Stimulated activated naive CD8-positive, alpha-beta T cell treated with anti-CD3 and anti-CD28 coated beads, Interleukin-15, Interleukin-2, amounts not matched to agents 100 ng/mL and 50 ng/mL, for 24 hours (primary cell): ENCODE results near the gene ARHGAP29.

ENCODE experiments used
- H3K27ac Mint-ChIP-seq: one replicate; pipeline ENCODE4 v1.8.0; 2021; ENCODE audit warnings: mild to moderate bottlenecking, mixed read lengths
- H3K27me3 Mint-ChIP-seq: one replicate; pipeline ENCODE4 v1.8.0; 2021; ENCODE audit warnings: mixed read lengths
- H3K36me3 Mint-ChIP-seq: one replicate; pipeline ENCODE4 v1.8.0; 2021; ENCODE audit warnings: low read depth, mixed read lengths
- H3K4me1 Mint-ChIP-seq: one replicate; pipeline ENCODE4 v1.8.0; 2021; ENCODE audit warnings: low read depth, mixed read lengths
- H3K4me3 Mint-ChIP-seq: one replicate; pipeline ENCODE4 v1.8.0; 2021; ENCODE audit warnings: mild to moderate bottlenecking, mixed read lengths
- H3K9me3 Mint-ChIP-seq: one replicate; pipeline ENCODE4 v1.8.0; 2021; ENCODE audit warnings: mixed read lengths

Gene ARHGAP29

DNA sequence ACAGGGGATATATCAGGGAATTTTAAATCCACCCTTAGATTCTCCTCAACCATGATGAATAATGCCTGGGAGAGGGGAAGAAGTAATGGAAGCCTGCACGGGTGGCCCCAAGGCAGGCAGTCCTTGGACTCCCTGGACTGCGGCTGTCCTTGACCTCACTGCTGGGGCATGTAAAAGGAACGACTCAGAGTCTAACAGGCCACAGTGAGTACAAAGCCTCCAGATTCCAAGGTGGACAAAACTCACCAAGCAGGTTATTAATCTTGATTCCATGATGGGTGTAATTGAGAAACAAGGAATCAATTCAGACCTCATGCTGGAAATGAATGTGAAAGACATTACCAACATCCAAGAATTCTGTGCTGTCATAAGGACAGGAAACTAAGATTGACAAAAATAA is 13.0 kb upstream of the ARHGAP29 start:
- Mint-ChIP-seq H3K27ac (no peak overlapping the region), H3K27me3 (peaks cover 65% of the 10 kb centered on the region), H3K9me3 (no peaks in the 10 kb centered on the region)

DNA sequence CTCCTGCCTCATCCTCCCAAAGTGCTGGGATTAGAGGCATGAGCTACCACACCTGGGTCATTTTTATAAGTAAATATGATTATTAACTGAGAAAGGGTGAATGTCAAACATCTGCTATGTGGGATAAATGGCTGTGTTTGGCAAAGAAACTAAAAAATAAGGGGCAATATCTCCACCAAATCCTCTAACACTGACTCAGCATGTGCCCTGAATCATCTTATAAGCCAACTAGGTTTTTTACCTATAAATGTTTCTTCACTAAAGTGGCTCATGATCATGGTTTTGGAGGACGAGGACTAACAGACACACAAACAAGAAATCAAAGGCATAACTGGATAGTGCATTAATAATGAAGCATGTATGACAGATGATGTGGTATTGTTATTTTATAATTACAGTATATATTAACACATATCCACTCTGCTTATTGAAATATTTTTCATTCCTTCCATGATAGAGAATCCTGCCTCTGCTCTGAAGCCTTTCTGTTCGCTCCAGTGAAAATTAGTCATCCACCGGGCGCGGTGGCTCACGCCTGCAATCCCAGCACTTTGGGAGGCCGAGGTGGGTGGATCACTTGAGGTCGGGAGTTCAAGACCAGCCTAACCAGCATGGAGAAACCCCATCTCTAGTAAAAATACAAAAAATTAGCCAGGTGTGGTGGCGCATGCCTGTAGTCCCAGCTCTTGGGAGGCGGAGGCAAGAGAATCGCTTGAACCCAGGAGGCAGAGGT is 11.7 kb upstream of the ARHGAP29 start:
- Mint-ChIP-seq H3K27ac (no peak overlapping the region), H3K4me3 (no peak overlapping the region), H3K27me3 (peaks cover 65% of the 10 kb centered on the region)

More for the DNA sequence above, 13.0 kb upstream of the ARHGAP29 start:
- Mint-ChIP-seq H3K4me3 (no peak overlapping the region), H3K4me1 (peaks cover 12% of the 10 kb centered on the region), H3K36me3 (no peaks in the 10 kb centered on the region)

DNA sequence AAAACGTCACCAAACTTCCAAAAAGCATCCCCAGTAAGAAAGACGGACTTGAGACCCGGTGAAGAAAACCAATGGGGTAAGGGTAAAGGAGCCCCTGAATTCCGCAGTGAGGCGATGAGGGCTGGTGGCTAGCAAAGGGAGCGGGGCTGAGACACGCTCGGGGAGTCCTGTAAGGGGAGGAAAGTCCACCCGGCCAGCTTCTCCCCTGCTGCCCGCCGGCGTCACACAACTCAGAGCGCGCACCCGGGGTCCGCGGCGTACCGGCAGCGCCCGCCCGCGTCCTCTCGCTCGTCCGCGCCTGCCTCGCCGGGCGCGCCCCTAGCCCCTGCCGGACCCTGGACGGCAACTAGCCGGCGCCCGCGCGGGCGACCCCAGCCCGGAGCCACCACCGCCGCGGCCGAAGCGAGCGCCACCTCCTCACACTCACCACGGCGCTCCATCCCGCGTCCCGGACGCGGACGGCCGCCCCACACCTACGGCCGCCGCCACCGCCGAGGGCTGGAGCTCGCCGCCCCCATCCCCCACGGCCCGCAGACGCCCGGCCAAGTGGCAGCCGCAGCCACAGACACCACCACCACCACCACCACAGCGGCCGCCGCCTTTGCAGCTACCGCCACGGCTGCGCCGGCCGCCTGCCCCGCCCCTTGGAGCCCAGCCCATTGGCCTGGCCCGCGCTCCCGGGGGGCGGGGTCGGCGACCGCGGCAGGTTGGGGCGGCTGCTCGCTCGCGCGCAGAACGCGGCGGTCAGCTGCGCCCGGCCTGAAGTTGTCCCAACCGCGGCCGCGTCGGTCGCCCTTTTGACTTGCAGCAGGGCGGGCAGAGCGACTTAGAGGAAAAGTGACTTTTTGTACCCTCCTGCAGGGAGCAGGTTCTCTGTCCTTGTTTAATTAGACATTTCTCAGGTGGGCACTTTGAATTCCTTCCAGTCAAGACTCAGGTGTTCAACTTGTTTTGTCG is 10.0 kb upstream of the ARHGAP29 start:
- H3K27me3 Mint-ChIP-seq: peaks cover 80% of the 10 kb centered on the region
- H3K27ac Mint-ChIP-seq: no peak overlapping the region
- peaks cover 9% of the 10 kb centered on the region for H3K9me3 Mint-ChIP-seq
- H3K36me3 Mint-ChIP-seq: no peaks in the 10 kb centered on the region
- H3K4me1 Mint-ChIP-seq: peaks cover 12% of the 10 kb centered on the region
- H3K4me3 Mint-ChIP-seq: peak overlapping the region; percentile 76

More for the DNA sequence above, 11.7 kb upstream of the ARHGAP29 start:
- Mint-ChIP-seq H3K9me3 (no peaks in the 10 kb centered on the region), H3K36me3 (no peaks in the 10 kb centered on the region), H3K4me1 (peaks cover 12% of the 10 kb centered on the region)

DNA sequence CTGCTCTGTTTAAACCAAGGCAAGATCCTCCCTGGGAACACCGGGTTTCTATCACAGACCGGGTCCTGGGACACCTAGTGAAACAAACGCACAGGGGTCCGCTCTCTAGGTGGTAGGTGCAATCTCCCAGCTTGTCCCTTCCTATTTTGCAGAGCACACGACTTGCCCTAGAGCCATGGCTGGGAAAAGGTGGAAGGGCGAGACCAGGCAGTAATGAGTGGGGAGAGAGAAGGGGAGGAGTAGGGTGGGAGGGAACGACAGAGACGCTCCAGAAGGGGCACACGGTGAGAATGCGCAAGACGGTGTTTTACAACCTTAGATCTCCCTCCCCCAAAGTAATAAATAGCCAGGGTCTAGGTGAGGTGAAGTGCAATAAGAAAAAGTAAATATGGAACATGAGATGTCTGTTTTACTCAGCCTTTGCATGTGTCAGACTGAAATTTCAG is 9.3 kb upstream of the ARHGAP29 start:
- Mint-ChIP-seq H3K4me1 (peaks cover 12% of the 10 kb centered on the region), H3K4me3 (peak overlapping the region; percentile 76), H3K9me3 (peaks cover 9% of the 10 kb centered on the region), H3K27ac (no peak overlapping the region), H3K36me3 (no peaks in the 10 kb centered on the region), H3K27me3 (peaks cover 86% of the 10 kb centered on the region)

GRCh38 chr1:94245747-94246438 is 8.5 kb upstream of the ARHGAP29 start:
- Mint-ChIP-seq H3K4me3 (no peak overlapping the region), H3K27ac (no peak overlapping the region), H3K9me3 (peaks cover 9% of the 10 kb centered on the region), H3K36me3 (no peaks in the 10 kb centered on the region), H3K4me1 (peaks cover 12% of the 10 kb centered on the region), H3K27me3 (peaks cover 87% of the 10 kb centered on the region)

GRCh38 chr1:94244816-94245215 is 7.4 kb upstream of the ARHGAP29 start:
- Mint-ChIP-seq H3K36me3 (no peaks in the 10 kb centered on the region), H3K27ac (no peak overlapping the region), H3K9me3 (peaks cover 9% of the 10 kb centered on the region), H3K27me3 (peaks cover 85% of the 10 kb centered on the region), H3K4me1 (peaks cover 12% of the 10 kb centered on the region), H3K4me3 (no peak overlapping the region)

DNA sequence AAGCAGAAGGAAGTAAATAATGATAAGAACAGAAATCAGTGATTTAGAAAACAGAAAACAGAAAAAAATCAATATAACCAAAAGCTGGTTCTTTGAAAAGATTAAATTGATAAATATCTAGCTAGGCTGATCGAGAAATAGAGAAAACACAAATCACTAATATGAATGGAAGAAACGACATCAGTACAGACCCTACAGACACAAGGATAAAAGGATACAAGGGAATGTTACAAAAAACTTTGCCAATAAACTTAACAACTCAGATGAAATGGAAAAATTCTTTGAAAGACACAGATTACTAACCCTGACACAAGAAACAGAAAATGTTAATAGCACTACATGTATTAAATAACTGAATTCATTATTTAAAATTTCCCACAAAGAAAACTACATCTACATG is 6.3 kb upstream of the ARHGAP29 start:
- H3K27me3 Mint-ChIP-seq: peaks cover 88% of the 10 kb centered on the region
- H3K27ac Mint-ChIP-seq: no peak overlapping the region
- peaks cover 12% of the 10 kb centered on the region for H3K4me1 Mint-ChIP-seq
- H3K9me3 Mint-ChIP-seq: peaks cover 9% of the 10 kb centered on the region
- H3K4me3 Mint-ChIP-seq: no peak overlapping the region
- no peaks in the 10 kb centered on the region for H3K36me3 Mint-ChIP-seq

DNA sequence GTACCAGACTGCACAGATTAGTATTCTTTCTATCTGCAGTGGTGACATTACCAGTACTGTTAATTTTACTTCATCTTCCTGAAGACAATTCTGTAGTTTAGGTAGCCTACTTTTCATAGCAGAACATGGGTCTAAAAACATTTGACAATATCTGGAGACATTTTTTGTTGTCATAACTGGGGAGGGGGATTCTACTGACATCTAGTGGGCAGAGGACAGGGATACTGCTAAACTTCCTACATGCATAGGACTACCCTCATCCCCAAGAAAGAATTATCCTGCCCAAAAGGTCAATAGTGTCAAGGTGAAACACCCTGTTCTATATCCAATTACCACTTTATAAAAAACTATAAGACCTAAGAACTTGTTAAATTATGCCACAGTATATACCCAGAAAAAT is 3.4 kb upstream of the ARHGAP29 start:
- Mint-ChIP-seq H3K27ac (no peak overlapping the region), H3K4me1 (peaks cover 10% of the 10 kb centered on the region), H3K36me3 (no peaks in the 10 kb centered on the region), H3K27me3 (peaks cover 87% of the 10 kb centered on the region), H3K9me3 (peaks cover 9% of the 10 kb centered on the region), H3K4me3 (no peak overlapping the region)

DNA sequence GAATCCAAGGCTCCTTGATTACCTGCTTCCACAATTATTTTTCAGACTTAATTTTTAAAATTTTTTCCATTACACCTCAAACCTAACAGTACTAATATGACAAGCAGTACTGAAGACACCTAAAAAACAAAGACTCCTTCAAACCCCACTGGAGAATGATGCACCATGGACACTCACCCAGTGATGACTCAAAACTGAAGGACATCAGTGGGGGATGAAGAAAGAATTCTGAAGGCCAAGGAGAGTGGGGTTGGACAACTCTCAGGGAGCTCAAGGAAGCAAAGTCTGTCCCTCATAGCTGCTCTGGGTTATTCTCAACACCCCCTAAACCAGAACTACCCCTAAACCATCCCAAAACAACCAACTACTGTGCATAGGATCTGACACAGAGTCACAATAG is 2.4 kb upstream of the ARHGAP29 start:
- peaks cover 10% of the 10 kb centered on the region for H3K4me1 Mint-ChIP-seq
- H3K36me3 Mint-ChIP-seq: no peaks in the 10 kb centered on the region
- H3K9me3 Mint-ChIP-seq: peaks cover 9% of the 10 kb centered on the region
- no peak overlapping the region for H3K27ac Mint-ChIP-seq
- H3K4me3 Mint-ChIP-seq: no peak overlapping the region
- H3K27me3 Mint-ChIP-seq: peaks cover 87% of the 10 kb centered on the region

DNA sequence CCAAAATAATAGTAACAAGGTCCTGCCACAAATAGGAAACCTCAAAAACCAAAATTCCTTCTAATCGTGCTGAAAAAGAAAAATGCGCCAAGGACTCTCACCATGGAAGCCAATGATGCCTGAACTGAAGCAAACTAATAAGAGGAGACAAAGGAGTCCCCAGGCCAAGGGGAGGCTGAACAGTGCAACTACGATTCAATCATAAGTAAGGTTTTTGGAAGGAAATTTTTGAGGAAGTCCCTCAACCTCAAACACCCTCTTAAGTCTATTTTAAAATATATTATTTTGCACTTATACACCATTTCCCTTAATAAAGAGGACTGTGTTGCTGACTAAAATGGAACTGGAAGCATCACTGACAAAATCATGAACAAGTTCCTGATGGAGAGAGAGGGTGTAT is 1.7 kb upstream of the ARHGAP29 start:
- Mint-ChIP-seq H3K36me3 (no peaks in the 10 kb centered on the region), H3K4me1 (peaks cover 10% of the 10 kb centered on the region), H3K27ac (no peak overlapping the region), H3K27me3 (peaks cover 85% of the 10 kb centered on the region), H3K9me3 (peaks cover 9% of the 10 kb centered on the region), H3K4me3 (no peak overlapping the region)

DNA sequence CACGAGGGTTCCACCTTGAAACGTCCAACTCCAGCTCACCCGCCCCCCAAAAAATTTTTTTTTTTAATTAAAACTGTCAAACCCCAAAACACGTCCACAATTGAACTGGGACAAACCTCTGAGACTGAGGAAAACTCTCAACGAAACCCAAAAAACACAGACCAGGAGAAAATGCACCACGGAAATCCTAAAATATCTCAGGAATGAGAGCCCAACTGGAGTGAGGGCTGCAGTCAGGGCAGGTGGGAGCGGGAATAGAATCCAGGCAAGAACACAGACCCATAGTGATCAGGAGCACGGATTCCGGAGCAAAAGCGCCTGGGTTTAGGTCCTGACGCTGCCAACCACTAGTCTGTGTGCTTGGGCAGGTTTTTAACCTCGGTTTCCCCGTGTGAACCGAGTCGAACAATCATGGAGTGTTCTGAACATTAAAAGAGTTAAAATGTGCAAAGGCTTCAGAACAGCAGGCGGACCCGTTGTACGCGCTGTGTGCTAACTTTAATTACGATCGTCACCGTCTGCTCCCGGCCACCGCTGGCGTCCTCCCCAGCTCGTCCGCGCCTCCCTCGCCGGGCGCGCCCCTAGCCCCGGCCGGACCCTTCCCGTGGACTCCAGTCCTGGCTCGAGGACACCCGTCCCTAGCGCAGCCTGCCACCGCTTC is 624 bp downstream of the ARHGAP29 start:
- no peaks in the 10 kb centered on the region for H3K36me3 Mint-ChIP-seq
- peaks cover 10% of the 10 kb centered on the region for H3K4me1 Mint-ChIP-seq
- H3K9me3 Mint-ChIP-seq: no peaks in the 10 kb centered on the region
- H3K27ac Mint-ChIP-seq: no peak overlapping the region
- H3K4me3 Mint-ChIP-seq: peak overlapping the region; percentile 55
- H3K27me3 Mint-ChIP-seq: peaks cover 82% of the 10 kb centered on the region

DNA sequence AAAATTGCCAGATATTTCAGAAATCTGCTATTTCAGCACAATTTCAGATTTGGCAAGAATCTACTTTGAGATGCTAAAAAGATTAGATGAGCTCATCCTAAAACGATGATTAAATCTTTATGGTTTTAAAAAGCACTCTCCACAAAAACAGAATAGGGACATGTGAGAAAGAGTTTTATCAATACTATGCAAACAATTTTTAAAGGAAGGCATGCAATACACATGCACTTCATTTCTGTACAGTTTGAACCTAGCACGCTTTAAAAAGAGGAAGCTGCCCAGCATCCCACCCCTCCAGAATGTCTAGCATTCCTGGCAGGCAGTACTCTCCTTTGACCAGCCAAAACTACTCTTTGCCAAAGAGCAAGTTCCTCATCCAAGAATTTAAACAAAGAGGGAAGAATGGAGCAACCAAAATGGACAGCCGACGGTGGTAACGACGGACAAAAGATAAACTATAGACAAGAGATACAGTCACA is 1.3 kb downstream of the ARHGAP29 start:
- Mint-ChIP-seq H3K36me3 (no peaks in the 10 kb centered on the region), H3K4me1 (peaks cover 10% of the 10 kb centered on the region), H3K9me3 (no peaks in the 10 kb centered on the region), H3K4me3 (peak overlapping the region; percentile 55), H3K27ac (no peak overlapping the region), H3K27me3 (peaks cover 85% of the 10 kb centered on the region)

DNA sequence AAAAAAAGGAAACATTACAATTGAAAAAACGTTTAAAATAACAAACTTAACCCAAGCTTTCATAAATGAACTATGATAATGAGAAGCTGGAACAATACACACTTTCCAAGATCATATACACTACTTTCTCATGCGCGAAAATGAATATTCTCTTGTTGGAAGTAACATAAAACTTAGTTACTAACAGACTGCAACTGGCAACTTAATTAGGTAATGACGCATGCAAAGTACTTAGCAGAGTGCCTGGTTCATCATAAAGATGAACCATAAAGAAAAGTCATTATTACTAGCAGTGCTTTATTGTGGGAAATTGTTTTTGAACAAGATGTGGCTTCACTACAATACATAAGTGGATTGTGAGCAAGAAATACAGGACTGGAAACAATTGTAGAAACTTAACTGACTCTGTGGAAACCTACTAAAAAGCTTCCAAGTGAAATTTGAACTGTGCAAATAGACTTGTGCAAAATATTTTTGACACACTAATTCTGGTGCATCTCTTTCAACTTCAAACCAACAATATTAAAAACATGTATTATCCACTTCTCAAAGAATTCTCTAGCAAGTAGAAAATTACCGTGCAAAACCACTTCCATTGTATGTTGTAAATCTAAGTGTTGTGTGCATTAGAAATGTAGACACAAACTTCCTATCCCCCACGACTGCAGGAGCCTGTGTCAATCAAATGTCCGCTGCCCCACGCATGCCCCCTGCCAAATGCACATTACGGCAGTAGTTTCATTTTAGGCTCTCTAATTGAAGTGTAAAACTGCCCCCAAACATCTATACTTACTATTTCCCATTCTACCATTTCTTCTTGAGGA is 2.0 kb downstream of the ARHGAP29 start:
- H3K36me3 Mint-ChIP-seq: no peaks in the 10 kb centered on the region
- H3K4me3 Mint-ChIP-seq: no peak overlapping the region
- peaks cover 84% of the 10 kb centered on the region for H3K27me3 Mint-ChIP-seq
- H3K27ac Mint-ChIP-seq: no peak overlapping the region
- H3K9me3 Mint-ChIP-seq: no peaks in the 10 kb centered on the region
- peaks cover 10% of the 10 kb centered on the region for H3K4me1 Mint-ChIP-seq
